GM19438 (cell line): Measurements from ENCODE around the gene LRRC23.
"Not testable (repeated sequence)": the region's sequence is repeated elsewhere in the genome, so short reads cannot be mapped to it uniquely, and the experiment has no call there.

Experiments
- ATAC-seq: cut with Tn5 transposase; IDR thresholded peaks from one replicate; pipeline ENCODE4 v1.9.1; 2021; ENCODE audit warnings: low read depth; ENCODE audit not compliant: unreplicated experiment

Gene LRRC23, protein sequence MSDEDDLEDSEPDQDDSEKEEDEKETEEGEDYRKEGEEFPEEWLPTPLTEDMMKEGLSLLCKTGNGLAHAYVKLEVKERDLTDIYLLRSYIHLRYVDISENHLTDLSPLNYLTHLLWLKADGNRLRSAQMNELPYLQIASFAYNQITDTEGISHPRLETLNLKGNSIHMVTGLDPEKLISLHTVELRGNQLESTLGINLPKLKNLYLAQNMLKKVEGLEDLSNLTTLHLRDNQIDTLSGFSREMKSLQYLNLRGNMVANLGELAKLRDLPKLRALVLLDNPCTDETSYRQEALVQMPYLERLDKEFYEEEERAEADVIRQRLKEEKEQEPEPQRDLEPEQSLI

GRCh38 chr12:6904280-6905276, at the start of gene LRRC23:
TSS of gene LRRC23 (plus strand) at chr12:6904822. CDS start at chr12:6905634, 812 bp downstream.
- peak; percentile 96 for ATAC-seq

DNA sequence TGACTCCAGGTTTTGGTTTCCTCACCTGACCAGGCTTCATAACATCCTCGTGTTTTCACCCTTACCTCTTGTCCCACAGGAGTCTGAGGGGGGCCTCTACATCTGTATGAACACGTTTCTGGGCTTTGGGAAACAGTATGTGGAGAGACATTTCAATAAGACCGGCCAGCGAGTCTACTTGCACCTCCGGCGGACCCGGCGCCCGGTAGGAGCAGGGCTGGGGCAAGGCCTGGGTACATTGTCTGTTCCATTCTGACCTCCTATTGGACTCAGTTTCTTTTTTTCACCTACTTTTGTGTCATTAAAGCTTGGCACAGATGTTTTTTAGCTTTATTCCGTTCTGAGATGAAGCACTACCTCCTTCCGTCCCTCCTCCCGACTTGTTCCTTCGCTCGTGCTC, 49.3 kb upstream of the LRRC23 start:
- no peak for ATAC-seq

- ATAC-seq: no peak
Observed at GRCh38 chr12:6858799-6859198, 45.8 kb upstream of the LRRC23 start.

- no peak for ATAC-seq
Observed at GRCh38 chr12:6860116-6860515, 44.5 kb upstream of the LRRC23 start.

DNA sequence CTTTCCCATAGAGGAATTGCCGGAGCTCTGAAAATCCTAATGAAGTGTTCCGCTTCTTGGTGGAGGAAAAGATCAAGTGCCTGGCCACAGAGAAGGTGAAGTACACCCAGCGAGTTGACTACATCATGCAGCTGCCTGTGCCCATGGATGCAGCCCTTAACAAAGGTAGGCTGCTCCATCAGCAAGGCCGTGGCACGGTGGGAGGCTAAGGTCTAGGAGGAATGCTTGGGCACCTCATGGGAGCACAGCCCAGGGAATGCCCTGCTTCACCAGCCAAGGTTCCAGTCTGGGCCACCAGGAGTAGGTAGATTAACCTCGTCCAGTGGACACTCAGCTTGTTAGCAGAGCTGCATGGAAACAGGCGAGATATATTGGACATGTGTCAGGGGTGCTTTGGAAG, 43.7 kb upstream of the LRRC23 start:
- no peak for ATAC-seq

DNA sequence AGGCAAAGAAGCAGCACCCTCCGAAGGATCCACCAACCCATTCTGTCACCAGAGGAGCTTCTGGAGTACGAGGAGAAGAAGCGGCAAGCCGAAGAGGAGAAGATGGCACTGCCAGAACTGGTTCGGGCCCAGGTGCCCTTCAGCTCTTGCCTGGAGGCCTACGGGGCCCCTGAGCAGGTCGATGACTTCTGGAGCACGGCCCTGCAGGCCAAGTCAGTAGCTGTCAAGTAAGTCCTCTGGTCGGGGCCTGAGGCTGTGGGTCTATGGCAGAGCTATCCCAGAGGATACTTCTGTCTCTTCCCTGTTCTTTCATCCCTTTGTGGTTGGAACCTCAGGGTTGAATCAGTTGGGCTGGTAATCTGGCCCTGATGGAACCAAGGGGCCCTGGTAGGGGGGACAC, 43.2 kb upstream of the LRRC23 start:
- no peak for ATAC-seq

GRCh38 chr12:6863033-6863432, 41.6 kb upstream of the LRRC23 start:
- no peak for ATAC-seq

GRCh38 chr12:6863586-6864321, 40.9 kb upstream of the LRRC23 start:
- no peak for ATAC-seq

- ATAC-seq: not testable (repeated sequence)
Observed at GRCh38 chr12:6865307-6865706, 39.3 kb upstream of the LRRC23 start.

- ATAC-seq: no peak
Observed at GRCh38 chr12:6866163-6866919, 38.3 kb upstream of the LRRC23 start.

GRCh38 chr12:6866920-6867412, 37.7 kb upstream of the LRRC23 start:
- peak; percentile 3 for ATAC-seq

- peak; percentile 58 for ATAC-seq
Observed at GRCh38 chr12:6867413-6868210, 37.0 kb upstream of the LRRC23 start, which contains the start of gene TPI1. TSS of gene TPI1 (plus strand) at chr12:6867531. CDS start at chr12:6867567, 36 bp downstream.

DNA sequence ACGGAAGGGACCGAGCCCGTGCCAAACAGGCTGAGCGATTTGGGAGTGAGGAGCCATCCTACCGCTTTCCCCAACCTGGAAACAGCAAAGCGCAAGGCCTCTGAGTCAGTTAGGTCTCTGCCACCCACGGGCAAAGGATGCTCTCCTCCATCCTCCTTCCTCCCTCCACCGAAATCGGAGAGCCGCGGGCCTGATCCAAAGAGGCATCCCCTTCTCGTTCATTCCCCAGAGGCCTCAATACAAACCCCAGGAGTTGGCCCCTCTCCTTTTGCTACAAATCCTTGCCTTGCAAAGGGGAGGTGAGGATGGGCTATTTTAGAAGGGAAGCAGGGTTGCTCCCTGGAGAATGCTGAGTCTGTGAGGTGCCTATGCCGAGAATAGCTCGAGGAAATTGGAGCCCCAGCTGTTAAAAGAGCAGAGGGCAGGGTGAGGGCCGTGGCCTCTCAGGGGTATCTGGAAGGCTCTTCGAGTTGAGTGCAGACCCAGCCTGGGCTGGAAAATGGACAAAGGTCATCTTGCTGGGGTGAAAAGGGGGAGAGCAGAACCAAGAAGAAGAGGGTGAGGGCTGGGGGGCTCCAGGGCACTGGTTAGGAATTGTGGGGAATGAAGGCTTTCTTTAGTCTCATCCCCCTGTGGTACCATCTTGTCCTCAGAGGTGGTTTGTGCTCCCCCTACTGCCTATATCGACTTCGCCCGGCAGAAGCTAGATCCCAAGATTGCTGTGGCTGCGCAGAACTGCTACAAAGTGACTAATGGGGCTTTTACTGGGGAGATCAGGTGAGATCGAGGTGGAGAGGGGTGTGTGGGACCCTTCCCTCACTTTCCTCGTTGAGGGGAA, 36.2 kb upstream of the LRRC23 start:
- ATAC-seq: no peak

- ATAC-seq: no peak
Observed at GRCh38 chr12:6869049-6870021, 35.3 kb upstream of the LRRC23 start.

DNA sequence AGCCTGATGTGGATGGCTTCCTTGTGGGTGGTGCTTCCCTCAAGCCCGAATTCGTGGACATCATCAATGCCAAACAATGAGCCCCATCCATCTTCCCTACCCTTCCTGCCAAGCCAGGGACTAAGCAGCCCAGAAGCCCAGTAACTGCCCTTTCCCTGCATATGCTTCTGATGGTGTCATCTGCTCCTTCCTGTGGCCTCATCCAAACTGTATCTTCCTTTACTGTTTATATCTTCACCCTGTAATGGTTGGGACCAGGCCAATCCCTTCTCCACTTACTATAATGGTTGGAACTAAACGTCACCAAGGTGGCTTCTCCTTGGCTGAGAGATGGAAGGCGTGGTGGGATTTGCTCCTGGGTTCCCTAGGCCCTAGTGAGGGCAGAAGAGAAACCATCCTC, 34.3 kb upstream of the LRRC23 start:
- not testable (repeated sequence) for ATAC-seq

GRCh38 chr12:6871052-6871957, 33.3 kb upstream of the LRRC23 start:
- ATAC-seq: no peak
